Left lung (tissue), 10 donors: ENCODE measurements around the gene DLEC1. TPM values are rescaled to one million over a fixed set of nuclear protein-coding genes. Genes with fewer than 3 reads are reported as not detected.

Experiments used
- ATAC-seq: fragments of 200-7000 bp; cut with Tn5 transposase; one replicate; pipeline ENCODE4 v1.9.1; 2020; ENCODE audit warnings: moderate library complexity
- DNase-seq, 4 donors: peaks; one replicate each; pipeline ENCODE4 v3.0.0-alpha.2; 2013 to 2020
- H3K27ac ChIP-seq, 2 donors: fragments of 200-600 bp; sonication (generic) in 1 of 2; one replicate each; pipeline versions ENCODE4 v1.5.0 to v1.8.0; 2020 to 2021
- H3K27me3 ChIP-seq, 2 donors: fragments of 200-600 bp; sonication (generic) in 1 of 2; one replicate each; pipeline versions ENCODE4 v1.5.0 to v1.8.0; 2020 to 2021
- H3K36me3 ChIP-seq, 2 donors: fragments of 200-600 bp; sonication (generic) in 1 of 2; one replicate each; pipeline versions ENCODE4 v1.5.0 to v1.8.0; 2020 to 2021
- H3K4me1 ChIP-seq, 2 donors: fragments of 200-600 bp; one replicate each; pipeline ENCODE4 v1.8.0; 2021
- H3K4me3 ChIP-seq, 2 donors: fragments of 200-600 bp; sonication (generic) in 1 of 2; one replicate each; pipeline versions ENCODE4 v1.5.0 to v1.8.0; 2020 to 2021; ENCODE audit warnings: mild to moderate bottlenecking in 1 of 2
- H3K9me3 ChIP-seq, 2 donors: fragments of 200-600 bp; sonication (generic) in 1 of 2; one replicate each; pipeline versions ENCODE4 v1.5.0 to v1.8.0; 2020 to 2021
- intact Hi-C, 2 donors: fragments of 100-400 bp; cut with DNase I; formaldehyde crosslinking; loops; one replicate each; pipeline versions ENCODE4 v1.11.2 to v1.14.2; 2022
- polyA plus RNA-seq, 6 donors: library from polyadenylated mRNA; unstranded; fragments of 120-200 nt; gene quantifications; one replicate each; pipeline ENCODE4 v1.2.1, GENCODE V29; 2013; ENCODE audit not compliant: insufficient read length in 6 of 6
- total RNA-seq, 2 donors: library from RNA; stranded (reverse); fragmentation: NEBNext Ultra II Directional; extraction: Animal tissue kit (Norgen Biotek cat#: 25700); gene quantifications; one replicate each; pipeline ENCODE4 v1.2.1, GENCODE V29; 2021
- TF ChIP-seq, protein P1 (sequence below), 2 donors: fragments of 200-600 bp; sonication (generic) in 1 of 2; IDR thresholded peaks; one replicate each; pipeline versions ENCODE4 v1.5.0 to v1.8.0; 2021; ENCODE audit warnings: antibody characterized with exemption in 2 of 2
- donor health status: DM: no; HTN: yes; CAD: no.
- donor health status: DM: no; HTN: no; CAD: no.

The DLEC1 gene
- total and polyA plus RNA-seq, 8 donors, result 2.8 to 10.5 (median 6.1) TPM

DNA sequence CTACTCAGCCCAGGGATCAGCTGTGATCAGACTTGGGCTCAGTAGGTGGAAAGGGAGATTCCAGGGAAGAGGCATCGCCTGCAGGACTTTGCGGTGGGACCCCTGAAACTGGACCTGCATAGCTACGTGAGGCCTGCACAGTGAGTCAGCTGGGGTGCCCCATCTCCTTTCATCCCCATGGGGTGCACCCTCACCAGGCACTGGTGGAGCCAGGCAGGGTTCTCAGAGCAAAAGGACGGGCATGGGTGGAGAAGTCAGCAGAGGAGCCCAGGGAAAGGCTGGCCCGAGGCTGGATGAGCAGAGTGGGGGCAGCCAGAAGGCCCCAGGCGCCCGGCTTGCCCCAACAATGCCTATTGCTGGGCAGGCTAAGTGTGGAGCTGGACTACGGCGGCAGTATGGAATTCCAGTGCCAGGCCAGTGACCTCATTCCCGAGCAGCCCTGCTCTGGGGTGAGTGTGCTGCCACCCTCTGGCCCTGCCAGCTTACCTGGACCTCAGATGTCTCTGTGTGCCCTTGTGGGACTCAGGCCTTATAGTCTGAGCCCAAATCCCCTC, 78.2 kb downstream of the DLEC1 start:
- no peaks in the 10 kb centered on the region for H3K9me3 ChIP-seq
- no peak overlapping the region for H3K27ac ChIP-seq
- DNase-seq (peak in 3 of 4 donors; percentile 33 to 77 (median 71)), ATAC-seq (peak; percentile 91)
- no peaks in the 10 kb centered on the region for H3K27me3 ChIP-seq
- H3K4me1 ChIP-seq, result peaks cover 0 to 8% of the 10 kb centered on the region in 2 donors
- peaks cover 0 to 35% of the 10 kb centered on the region in 2 donors for H3K36me3 ChIP-seq
- no peak overlapping the region for H3K4me3 ChIP-seq
- TF ChIP-seq, protein P1, sequence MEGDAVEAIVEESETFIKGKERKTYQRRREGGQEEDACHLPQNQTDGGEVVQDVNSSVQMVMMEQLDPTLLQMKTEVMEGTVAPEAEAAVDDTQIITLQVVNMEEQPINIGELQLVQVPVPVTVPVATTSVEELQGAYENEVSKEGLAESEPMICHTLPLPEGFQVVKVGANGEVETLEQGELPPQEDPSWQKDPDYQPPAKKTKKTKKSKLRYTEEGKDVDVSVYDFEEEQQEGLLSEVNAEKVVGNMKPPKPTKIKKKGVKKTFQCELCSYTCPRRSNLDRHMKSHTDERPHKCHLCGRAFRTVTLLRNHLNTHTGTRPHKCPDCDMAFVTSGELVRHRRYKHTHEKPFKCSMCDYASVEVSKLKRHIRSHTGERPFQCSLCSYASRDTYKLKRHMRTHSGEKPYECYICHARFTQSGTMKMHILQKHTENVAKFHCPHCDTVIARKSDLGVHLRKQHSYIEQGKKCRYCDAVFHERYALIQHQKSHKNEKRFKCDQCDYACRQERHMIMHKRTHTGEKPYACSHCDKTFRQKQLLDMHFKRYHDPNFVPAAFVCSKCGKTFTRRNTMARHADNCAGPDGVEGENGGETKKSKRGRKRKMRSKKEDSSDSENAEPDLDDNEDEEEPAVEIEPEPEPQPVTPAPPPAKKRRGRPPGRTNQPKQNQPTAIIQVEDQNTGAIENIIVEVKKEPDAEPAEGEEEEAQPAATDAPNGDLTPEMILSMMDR (IDR thresholded peaks at IDR 0.05), result no peak
- intact Hi-C loops, result no loop called here

DNA sequence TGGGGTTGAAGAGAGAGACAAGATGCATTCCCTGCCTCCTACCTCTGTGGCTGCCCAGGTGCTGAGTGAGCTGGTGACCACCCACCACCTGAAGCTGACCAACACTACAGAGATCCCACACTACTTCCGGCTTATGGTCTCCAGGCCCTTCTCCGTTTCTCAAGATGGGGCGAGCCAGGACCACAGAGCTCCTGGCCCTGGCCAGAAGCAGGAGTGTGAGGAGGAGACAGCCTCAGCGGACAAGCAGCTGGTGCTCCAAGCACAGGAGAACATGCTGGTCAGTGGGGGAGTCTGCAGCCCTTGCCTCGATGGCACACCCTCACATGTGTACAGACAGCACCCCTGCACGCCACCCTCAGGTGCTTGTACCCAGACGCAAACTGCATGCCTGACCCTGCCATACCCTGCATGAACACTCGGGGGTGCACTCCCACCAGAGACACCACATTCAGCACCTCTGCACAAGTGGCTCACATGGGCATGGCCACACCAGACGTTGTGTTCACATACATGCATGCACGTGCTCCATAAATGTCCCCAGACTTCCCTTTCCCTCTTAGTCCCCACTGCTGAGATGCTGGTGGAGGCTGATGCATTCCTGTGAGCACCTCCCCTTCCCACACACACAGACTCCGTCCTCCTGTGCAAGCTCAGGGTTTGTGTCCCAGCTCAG, 78.9 kb downstream of the DLEC1 start:
- DNase-seq, result peak in 3 of 4 donors; percentile 52 to 84 (median 71)
- ATAC-seq, result peak; percentile 90
- TF ChIP-seq, protein P1 (IDR thresholded peaks at IDR 0.05), result peak; percentile 56 to 79

DNA sequence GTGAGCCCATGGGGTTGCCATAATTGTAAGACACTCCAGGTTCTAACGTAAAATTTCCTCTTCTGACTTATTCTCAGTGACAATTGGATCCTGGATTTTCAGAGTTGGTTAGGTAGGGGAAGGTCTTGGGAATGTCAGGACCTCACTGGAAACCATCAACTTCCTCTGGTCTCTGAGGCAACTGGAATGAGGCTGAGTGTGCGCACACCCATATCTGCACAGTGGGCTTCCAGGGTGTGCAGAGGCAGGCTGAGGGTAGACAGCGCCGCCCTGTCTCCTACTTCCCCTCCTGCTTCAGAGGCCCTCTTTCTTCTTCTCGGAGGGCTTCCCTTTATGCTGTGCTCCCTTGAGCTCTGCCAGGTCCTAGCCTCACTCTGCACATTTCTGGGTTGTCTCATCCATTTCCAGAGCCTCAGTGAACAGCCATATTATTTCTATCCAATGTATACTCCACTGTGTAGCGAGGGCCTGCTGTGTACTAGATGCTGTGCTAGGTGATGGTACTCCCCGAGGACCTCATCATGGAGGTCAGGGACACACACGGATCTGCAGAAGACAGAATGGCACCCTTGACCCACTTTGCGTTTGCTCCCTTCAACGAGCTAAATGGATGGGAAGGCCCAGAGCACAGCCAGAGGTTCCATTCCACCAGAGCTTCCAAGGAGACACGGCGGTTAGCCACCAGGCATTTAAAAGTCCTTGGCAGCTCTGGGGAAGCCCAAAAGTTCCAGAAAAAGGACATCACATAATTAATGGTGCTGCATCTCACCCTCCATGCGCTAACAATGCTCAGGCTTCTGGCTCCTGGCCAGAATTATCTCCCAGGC, 79.6 kb downstream of the DLEC1 start:
- ATAC-seq (no peak), DNase-seq (peak in 1 of 4 donors; percentile 19)
- TF ChIP-seq, protein P1 (IDR thresholded peaks at IDR 0.05), result no peak
- intact Hi-C loops, result no loop called here
- no peak overlapping the region for H3K4me3 ChIP-seq
- H3K9me3 ChIP-seq, result no peaks in the 10 kb centered on the region
- H3K27me3 ChIP-seq, result no peaks in the 10 kb centered on the region
- no peak overlapping the region for H3K27ac ChIP-seq
- peaks cover 0 to 8% of the 10 kb centered on the region in 2 donors for H3K4me1 ChIP-seq
- H3K36me3 ChIP-seq, result peaks cover 0 to 48% of the 10 kb centered on the region in 2 donors

More for the DNA sequence above, 78.9 kb downstream of the DLEC1 start:
- peaks cover 0 to 8% of the 10 kb centered on the region in 2 donors for H3K4me1 ChIP-seq
- H3K36me3 ChIP-seq, result peaks cover 0 to 41% of the 10 kb centered on the region in 2 donors
- H3K4me3 ChIP-seq, result no peak overlapping the region
- H3K27me3 ChIP-seq, result no peaks in the 10 kb centered on the region
- intact Hi-C loops, result no loop called here
- H3K27ac ChIP-seq, result no peak overlapping the region
- no peaks in the 10 kb centered on the region for H3K9me3 ChIP-seq

DNA sequence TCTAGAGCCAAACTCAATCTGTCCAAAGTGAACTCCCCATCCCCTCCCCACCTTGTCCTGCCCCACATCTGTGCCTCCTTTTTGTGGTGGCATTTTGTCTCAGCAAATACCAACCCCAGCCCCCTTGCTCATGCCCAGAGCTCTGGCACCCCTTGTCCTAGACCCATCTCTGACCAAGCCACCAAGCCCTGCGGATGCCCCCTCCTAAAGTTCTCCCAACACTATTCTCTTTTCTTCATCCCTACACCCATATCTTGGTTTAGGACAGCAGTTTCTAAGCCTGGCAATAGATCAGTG, 80.2 kb downstream of the DLEC1 start:
- DNase-seq, result no peak
- intact Hi-C loops, result no loop called here
- TF ChIP-seq, protein P1 (IDR thresholded peaks at IDR 0.05), result no peak
- ATAC-seq, result no peak
- no peak overlapping the region for H3K27ac ChIP-seq
- H3K4me3 ChIP-seq, result no peak overlapping the region
- H3K9me3 ChIP-seq, result no peaks in the 10 kb centered on the region
- peaks cover 0 to 8% of the 10 kb centered on the region in 2 donors for H3K4me1 ChIP-seq
- peaks cover 0 to 54% of the 10 kb centered on the region in 2 donors for H3K36me3 ChIP-seq
- no peaks in the 10 kb centered on the region for H3K27me3 ChIP-seq
